ENCODE data around the gene PCP2. TPM values are rescaled to one million over a fixed set of nuclear protein-coding genes. Genes with fewer than 3 reads are reported as not detected.

Gene PCP2
- total and polyA plus RNA-seq, 2 of the 13 experiments (the other 11 are each of a cell fraction or from before 2014, with no cell fraction given): 0.62 TPM; not detected in 1

DNA sequence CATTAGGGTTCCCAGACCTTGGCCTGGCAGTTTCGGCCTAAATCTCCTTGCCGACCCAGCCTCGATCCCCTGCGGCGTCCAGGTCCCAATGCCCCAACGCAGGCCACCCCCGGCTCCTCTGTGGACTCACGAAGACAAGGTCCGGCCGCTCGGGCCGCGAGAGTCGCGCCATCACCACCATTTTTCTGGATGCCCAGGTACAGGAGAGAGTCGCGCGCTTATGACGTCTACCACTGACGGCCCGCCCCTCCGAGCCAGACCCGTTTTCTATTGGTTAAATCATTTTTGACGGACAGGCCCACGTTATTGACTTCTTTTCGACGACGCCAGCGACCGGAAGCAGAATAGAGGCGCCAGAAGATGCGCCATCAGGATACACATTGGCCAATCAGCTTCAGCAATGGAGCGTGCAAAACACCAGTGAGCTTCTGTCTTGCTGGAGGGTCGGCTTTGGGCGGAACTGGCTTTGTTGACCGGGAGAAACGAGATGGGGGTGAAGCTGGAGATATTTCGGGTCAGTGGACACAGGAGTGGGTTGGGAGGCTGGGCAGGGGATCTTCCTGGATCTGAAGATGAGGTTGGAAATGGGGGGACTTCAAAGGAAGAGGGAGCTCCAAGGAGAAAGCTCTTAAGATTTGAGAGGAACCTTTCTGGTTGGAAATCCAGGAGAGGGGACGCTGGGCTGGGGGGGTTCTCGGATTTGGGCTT is 4.0 kb downstream of the PCP2 start, which contains the start of the genes PET100 and XAB2 (continued):
- TF ChIP-seq, protein P1, sequence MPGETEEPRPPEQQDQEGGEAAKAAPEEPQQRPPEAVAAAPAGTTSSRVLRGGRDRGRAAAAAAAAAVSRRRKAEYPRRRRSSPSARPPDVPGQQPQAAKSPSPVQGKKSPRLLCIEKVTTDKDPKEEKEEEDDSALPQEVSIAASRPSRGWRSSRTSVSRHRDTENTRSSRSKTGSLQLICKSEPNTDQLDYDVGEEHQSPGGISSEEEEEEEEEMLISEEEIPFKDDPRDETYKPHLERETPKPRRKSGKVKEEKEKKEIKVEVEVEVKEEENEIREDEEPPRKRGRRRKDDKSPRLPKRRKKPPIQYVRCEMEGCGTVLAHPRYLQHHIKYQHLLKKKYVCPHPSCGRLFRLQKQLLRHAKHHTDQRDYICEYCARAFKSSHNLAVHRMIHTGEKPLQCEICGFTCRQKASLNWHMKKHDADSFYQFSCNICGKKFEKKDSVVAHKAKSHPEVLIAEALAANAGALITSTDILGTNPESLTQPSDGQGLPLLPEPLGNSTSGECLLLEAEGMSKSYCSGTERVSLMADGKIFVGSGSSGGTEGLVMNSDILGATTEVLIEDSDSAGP (CRISPR knock-in tag; IDR thresholded peaks at IDR 0.05; ENCODE audit: borderline replicate concordance): peak; percentile 44; the same call in 1 of the 2 replicates
- TF ChIP-seq KDM2A (CRISPR knock-in tag; IDR thresholded peaks at IDR 0.05; ENCODE audit: borderline replicate concordance, low read depth) (peak; percentile 47; the same call in 1 of the 2 replicates), SAP130 (CRISPR knock-in tag; IDR thresholded peaks at IDR 0.05; ENCODE audit: low read depth) (peak; percentile 96), TCF12 (IDR thresholded peaks at IDR 0.05) (no peak), TCF12 (CRISPR knock-in tag; IDR thresholded peaks at IDR 0.05) (0 out of 2 replicates have a peak, but pooled peaks have one; percentile 49), ZNF441 (CRISPR knock-in tag; IDR thresholded peaks at IDR 0.05; ENCODE audit: borderline replicate concordance) (0 out of 2 replicates have a peak, but pooled peaks have one; percentile 31), ZBTB20 (CRISPR knock-in tag; IDR thresholded peaks at IDR 0.05; ENCODE audit: borderline replicate concordance, low read depth) (no peak), ATM (IDR thresholded peaks at IDR 0.05; ENCODE audit: borderline replicate concordance) (no peak), NR2F6 (IDR thresholded peaks at IDR 0.05) (no peak), NR2F6 (CRISPR knock-in tag; IDR thresholded peaks at IDR 0.05) (no peak), ZNF224 (CRISPR knock-in tag; IDR thresholded peaks at IDR 0.05) (no peak; the same call in 1 of the 2 replicates), KDM3A (CRISPR knock-in tag; IDR thresholded peaks at IDR 0.05; ENCODE audit: low read depth) (no peak), RFX3 (CRISPR knock-in tag; IDR thresholded peaks at IDR 0.05) (no peak), ZFP36L1 (CRISPR knock-in tag; IDR thresholded peaks at IDR 0.05) (no peak), THAP11 (CRISPR knock-in tag; IDR thresholded peaks at IDR 0.05) (peak; percentile 95), KLF12 (CRISPR knock-in tag; IDR thresholded peaks at IDR 0.05; ENCODE audit: borderline replicate concordance) (peak; percentile 70; the same call in 1 of the 2 replicates), ATF7-NPFF (CRISPR knock-in tag; IDR thresholded peaks at IDR 0.05; ENCODE audit: low read depth) (no peak), ZSCAN30 (CRISPR knock-in tag; IDR thresholded peaks at IDR 0.05) (no peak), GABPB1 (CRISPR knock-in tag; IDR thresholded peaks at IDR 0.05) (peak; percentile 95), SMC3 (IDR thresholded peaks at IDR 0.05; ENCODE audit: low read length) (no peak)
- TF ChIP-seq, protein P2, sequence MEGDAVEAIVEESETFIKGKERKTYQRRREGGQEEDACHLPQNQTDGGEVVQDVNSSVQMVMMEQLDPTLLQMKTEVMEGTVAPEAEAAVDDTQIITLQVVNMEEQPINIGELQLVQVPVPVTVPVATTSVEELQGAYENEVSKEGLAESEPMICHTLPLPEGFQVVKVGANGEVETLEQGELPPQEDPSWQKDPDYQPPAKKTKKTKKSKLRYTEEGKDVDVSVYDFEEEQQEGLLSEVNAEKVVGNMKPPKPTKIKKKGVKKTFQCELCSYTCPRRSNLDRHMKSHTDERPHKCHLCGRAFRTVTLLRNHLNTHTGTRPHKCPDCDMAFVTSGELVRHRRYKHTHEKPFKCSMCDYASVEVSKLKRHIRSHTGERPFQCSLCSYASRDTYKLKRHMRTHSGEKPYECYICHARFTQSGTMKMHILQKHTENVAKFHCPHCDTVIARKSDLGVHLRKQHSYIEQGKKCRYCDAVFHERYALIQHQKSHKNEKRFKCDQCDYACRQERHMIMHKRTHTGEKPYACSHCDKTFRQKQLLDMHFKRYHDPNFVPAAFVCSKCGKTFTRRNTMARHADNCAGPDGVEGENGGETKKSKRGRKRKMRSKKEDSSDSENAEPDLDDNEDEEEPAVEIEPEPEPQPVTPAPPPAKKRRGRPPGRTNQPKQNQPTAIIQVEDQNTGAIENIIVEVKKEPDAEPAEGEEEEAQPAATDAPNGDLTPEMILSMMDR (CRISPR knock-in tag; IDR thresholded peaks at IDR 0.05): no peak
- TF ChIP-seq, protein P3, sequence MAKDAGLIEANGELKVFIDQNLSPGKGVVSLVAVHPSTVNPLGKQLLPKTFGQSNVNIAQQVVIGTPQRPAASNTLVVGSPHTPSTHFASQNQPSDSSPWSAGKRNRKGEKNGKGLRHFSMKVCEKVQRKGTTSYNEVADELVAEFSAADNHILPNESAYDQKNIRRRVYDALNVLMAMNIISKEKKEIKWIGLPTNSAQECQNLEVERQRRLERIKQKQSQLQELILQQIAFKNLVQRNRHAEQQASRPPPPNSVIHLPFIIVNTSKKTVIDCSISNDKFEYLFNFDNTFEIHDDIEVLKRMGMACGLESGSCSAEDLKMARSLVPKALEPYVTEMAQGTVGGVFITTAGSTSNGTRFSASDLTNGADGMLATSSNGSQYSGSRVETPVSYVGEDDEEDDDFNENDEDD (CRISPR knock-in tag; IDR thresholded peaks at IDR 0.05; ENCODE audit: borderline replicate concordance): peak; percentile 90
- TF ChIP-seq, protein P4, sequence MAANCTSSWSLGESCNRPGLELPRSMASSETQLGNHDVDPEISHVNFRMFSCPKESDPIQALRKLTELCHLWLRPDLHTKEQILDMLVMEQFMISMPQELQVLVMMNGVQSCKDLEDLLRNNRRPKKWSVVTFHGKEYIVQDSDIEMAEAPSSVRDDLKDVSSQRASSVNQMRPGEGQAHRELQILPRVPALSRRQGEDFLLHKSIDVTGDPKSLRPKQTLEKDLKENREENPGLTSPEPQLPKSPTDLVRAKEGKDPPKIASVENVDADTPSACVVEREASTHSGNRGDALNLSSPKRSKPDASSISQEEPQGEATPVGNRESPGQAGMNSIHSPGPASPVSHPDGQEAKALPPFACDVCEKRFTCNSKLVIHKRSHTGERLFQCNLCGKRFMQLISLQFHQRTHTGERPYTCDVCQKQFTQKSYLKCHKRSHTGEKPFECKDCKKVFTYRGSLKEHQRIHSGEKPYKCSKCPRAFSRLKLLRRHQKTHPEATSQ (CRISPR knock-in tag; IDR thresholded peaks at IDR 0.05; ENCODE audit: borderline replicate concordance): 0 out of 2 replicates have a peak, but pooled peaks have one; percentile 33
- TF ChIP-seq, protein P5, sequence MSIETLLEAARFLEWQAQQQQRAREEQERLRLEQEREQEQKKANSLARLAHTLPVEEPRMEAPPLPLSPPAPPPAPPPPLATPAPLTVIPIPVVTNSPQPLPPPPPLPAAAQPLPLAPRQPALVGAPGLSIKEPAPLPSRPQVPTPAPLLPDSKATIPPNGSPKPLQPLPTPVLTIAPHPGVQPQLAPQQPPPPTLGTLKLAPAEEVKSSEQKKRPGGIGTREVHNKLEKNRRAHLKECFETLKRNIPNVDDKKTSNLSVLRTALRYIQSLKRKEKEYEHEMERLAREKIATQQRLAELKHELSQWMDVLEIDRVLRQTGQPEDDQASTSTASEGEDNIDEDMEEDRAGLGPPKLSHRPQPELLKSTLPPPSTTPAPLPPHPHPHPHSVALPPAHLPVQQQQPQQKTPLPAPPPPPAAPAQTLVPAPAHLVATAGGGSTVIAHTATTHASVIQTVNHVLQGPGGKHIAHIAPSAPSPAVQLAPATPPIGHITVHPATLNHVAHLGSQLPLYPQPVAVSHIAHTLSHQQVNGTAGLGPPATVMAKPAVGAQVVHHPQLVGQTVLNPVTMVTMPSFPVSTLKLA (IDR thresholded peaks at IDR 0.05): peak; percentile 54
